ENCODE results near the gene P2RX6.

DNA sequence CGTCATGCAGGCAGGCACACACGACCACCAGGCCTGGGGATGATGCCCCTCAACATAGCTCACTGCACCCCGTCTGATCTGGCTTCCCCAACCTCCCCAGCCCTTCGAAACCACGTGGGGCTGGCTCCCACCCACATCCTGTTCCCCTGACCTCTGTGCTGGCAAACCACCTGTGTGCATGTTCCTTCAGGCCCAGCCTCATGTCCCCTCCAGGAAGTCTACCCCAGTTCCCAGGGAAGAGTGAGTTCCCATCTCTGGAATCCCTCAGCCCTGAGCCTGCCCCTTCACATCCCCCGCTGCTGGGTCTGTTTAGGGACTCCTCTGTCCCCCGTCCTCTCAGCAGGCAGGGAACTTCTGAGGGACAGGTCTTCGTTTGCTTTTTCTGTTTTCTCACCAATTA, 10.3 kb downstream of the P2RX6 start:
- TF ChIP-seq CTCF (IDR thresholded peaks at IDR 0.05; ENCODE audit: low read depth, low read length, missing input control): no peak
- no peak for TF ChIP-seq RAD21 (IDR thresholded peaks at IDR 0.05)
- TF ChIP-seq, protein P1, sequence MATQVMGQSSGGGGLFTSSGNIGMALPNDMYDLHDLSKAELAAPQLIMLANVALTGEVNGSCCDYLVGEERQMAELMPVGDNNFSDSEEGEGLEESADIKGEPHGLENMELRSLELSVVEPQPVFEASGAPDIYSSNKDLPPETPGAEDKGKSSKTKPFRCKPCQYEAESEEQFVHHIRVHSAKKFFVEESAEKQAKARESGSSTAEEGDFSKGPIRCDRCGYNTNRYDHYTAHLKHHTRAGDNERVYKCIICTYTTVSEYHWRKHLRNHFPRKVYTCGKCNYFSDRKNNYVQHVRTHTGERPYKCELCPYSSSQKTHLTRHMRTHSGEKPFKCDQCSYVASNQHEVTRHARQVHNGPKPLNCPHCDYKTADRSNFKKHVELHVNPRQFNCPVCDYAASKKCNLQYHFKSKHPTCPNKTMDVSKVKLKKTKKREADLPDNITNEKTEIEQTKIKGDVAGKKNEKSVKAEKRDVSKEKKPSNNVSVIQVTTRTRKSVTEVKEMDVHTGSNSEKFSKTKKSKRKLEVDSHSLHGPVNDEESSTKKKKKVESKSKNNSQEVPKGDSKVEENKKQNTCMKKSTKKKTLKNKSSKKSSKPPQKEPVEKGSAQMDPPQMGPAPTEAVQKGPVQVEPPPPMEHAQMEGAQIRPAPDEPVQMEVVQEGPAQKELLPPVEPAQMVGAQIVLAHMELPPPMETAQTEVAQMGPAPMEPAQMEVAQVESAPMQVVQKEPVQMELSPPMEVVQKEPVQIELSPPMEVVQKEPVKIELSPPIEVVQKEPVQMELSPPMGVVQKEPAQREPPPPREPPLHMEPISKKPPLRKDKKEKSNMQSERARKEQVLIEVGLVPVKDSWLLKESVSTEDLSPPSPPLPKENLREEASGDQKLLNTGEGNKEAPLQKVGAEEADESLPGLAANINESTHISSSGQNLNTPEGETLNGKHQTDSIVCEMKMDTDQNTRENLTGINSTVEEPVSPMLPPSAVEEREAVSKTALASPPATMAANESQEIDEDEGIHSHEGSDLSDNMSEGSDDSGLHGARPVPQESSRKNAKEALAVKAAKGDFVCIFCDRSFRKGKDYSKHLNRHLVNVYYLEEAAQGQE (IDR thresholded peaks at IDR 0.05): no peak
- TF ChIP-seq, protein P2, sequence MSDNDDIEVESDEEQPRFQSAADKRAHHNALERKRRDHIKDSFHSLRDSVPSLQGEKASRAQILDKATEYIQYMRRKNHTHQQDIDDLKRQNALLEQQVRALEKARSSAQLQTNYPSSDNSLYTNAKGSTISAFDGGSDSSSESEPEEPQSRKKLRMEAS (IDR thresholded peaks at IDR 0.05): no peak
- TF ChIP-seq ATF3 (IDR thresholded peaks at IDR 0.05): no peak
- TF ChIP-seq SP1 (IDR thresholded peaks at IDR 0.05): no peak
- TF ChIP-seq TAF1 (conservative IDR thresholded peaks at IDR 0.05): no peak
- TF ChIP-seq FOXA1 (IDR thresholded peaks at IDR 0.05): no peak
